AG10803 (cell line): Measurements from ENCODE around the gene PLCB1.

ENCODE experiments used
- DNase-seq: peaks from one replicate; pipeline ENCODE4 v3.0.0; 2010; ENCODE audit warnings: low read depth
- H3K4me3 ChIP-seq: 2 replicates; pipeline ENCODE4 v1.5.1; 2011; ENCODE audit warnings: mild to moderate bottlenecking, low read length, control low read depth
- CTCF ChIP-seq: conservative IDR thresholded peaks from 2 replicates; pipeline ENCODE4 v1.5.1; 2011; ENCODE audit warnings: mild to moderate bottlenecking, low read length, control low read depth, inconsistent platforms

The PLCB1 gene

GRCh38 chr20:8534368-8535160 is 402.5 kb downstream of the PLCB1 start:
- no peak for TF ChIP-seq CTCF
- H3K4me3 ChIP-seq, result no peak overlapping the region
- no peak for DNase-seq

DNA sequence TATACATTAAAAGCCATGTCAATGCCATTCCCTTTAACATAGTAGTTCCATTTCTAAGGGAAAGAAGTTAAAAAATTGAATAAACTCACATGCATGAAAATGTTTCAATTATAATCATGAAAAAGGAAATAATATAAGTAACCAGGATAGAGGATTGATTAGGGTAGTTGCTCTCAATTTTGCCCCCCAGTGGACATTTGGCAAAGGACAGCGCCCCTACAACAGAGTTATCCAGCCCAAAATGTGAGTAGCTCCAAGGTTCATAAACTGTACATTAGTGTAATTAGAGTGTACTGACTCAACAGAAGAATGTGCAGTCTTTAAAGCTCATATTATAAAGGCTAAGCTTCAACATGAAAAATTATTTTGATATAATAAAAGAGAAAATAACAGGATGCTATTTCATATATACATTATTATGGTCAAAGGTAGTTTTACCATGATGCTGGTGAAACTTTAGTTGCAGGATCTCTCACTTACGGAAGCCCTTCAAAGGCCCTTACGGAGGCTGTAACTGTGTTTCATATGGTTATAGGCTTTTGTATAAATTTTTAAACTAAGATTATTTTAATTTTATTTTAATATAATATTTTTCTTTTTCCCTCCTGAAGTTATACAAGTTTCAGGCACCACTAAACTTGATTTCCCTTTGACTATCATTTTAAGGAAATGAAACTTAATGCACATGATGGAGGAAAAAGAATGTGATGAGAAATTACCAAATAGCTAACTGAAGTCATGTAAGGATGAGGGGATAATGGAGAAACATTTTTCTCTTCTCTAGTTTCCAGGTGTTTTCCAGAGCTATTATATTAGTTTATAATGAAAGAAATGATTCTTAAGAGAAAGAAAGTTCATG is 403.6 kb downstream of the PLCB1 start:
- DNase-seq, result peak; percentile 4
- TF ChIP-seq CTCF, result peak; percentile 65
- no peak overlapping the region for H3K4me3 ChIP-seq

DNA sequence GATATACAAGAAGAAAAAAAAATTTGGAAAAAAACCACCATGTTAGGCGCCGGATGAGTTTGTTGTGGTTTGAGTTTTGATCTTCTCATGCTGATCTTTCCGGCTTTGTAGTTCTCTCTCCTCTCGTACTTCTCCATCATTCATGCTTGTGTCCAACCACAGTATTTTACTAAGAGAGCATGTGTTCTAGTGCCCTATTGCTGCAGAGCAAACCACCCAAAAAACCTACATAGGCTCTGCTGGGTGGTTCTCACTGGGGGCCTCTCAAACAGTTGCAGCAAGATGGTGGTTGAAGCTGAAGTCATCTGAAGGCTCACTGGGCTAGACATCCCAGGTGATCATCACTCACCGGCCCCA is 404.2 kb downstream of the PLCB1 start:
- DNase-seq, result no peak
- no peak overlapping the region for H3K4me3 ChIP-seq
- no peak for TF ChIP-seq CTCF

DNA sequence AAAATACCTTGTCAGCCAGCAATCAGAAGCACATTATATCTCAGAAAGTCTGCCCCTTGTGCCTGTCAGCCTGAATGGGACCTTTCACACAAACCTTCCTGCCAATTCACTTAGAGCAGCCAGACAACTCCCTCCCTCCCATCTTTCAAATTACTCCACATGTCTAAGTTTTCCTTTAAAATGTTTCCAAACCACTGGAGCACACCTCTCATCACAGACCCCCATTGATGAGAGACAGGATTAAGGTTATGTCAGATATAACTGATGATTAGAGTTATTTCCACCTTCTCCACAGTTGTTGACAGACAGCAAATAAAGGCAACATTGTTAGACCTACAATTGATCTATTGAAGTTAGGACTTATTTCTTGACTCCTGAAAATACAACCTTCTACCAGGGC is 408.4 kb downstream of the PLCB1 start:
- DNase-seq, result no peak
- no peak overlapping the region for H3K4me3 ChIP-seq
- TF ChIP-seq CTCF, result no peak

GRCh38 chr20:8542110-8542486 is 410.0 kb downstream of the PLCB1 start:
- DNase-seq, result no peak
- no peak overlapping the region for H3K4me3 ChIP-seq
- TF ChIP-seq CTCF, result no peak

DNA sequence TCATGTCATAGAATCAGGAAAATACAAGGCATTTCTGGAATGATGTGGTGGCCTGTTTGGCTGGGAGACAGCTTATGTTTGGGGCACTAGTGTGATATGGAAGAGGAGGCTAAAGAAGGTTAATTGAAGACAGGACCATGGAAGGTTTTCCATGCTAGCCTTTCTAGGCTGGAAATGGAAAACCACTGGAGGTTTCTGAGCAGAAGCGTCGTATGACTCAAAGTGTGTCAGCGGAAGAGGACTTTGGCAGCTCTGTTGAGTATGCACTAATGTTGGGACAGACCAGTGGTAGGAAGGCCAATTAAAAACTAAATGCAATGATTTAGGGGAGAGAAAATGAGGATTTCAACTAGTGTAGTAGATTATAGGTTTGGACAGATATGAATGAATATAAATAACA is 413.1 kb downstream of the PLCB1 start:
- TF ChIP-seq CTCF, result no peak
- H3K4me3 ChIP-seq, result no peak overlapping the region
- DNase-seq, result peak; percentile 64
